HEK293 (cell line): ENCODE results near the gene AR.
A peak's percentile ranks its signal among the peaks of the same experiment; 100 is the strongest.

ENCODE experiments used
- CTCF ChIA-PET: fragments of 350-600 bp; formaldehyde crosslinking; extraction: SDS; loops from one replicate; lab custom pipeline; 2021; ENCODE audit warnings: antibody characterized with exemption; lab: Yijun Ruan, JAX
- POLR2A ChIA-PET: fragments of 300-600 bp; formaldehyde crosslinking; extraction: SDS; loops from one replicate; lab custom pipeline; 2020; ENCODE audit warnings: antibody characterized with exemption, inconsistent platforms; lab: Yijun Ruan, JAX
- H3K27ac ChIP-seq: fragments of 200-500 bp; sonication (Bioruptor generic); 2 replicates; pipeline ENCODE4 v1.5.1; 2014; ENCODE audit warnings: low read depth, low read length, control low read depth, inconsistent platforms; ENCODE audit errors: extremely low read depth
- H3K36me3 ChIP-seq, 2 experiments: fragments of 200-500 bp in 1 of 2; sonication (Bioruptor generic) in 1 of 2; 1 replicate in 1 of 2; 2 replicates in 1 of 2; pipeline ENCODE4 v1.5.1; 2014 to 2017; ENCODE audit warnings: inconsistent platforms in 2 of 2, low read length in 2 of 2; ENCODE audit not compliant: control insufficient read depth in 2 of 2, insufficient read depth in 1 of 2
- H3K4me1 ChIP-seq: fragments of 200-500 bp; sonication (Bioruptor generic); 2 replicates; pipeline ENCODE4 v1.5.1; 2014; ENCODE audit warnings: mild to moderate bottlenecking, low read length, inconsistent platforms; ENCODE audit not compliant: control insufficient read depth, insufficient read depth
- H3K4me3 ChIP-seq: 2 replicates; pipeline ENCODE4 v1.5.1; 2011; ENCODE audit warnings: low read depth, mild to moderate bottlenecking, control low read depth, low read length, moderate library complexity
- H3K9me3 ChIP-seq: fragments of 200-500 bp; sonication (Bioruptor generic); 2 replicates; pipeline ENCODE4 v1.5.1; 2014; ENCODE audit warnings: low read depth, low read length, inconsistent platforms; ENCODE audit not compliant: control insufficient read depth, insufficient read depth
- KLF7 ChIP-seq: fragments of 450-650 bp; formaldehyde crosslinking; IDR thresholded peaks from 2 replicates; pipeline ENCODE4 v1.5.1; 2016; ENCODE audit warnings: missing biosample characterization, missing genetic modification characterization, borderline replicate concordance
- PRDM10 ChIP-seq: fragments of 450-650 bp; formaldehyde crosslinking; IDR thresholded peaks from 2 replicates; pipeline ENCODE4 v1.5.1; 2016; ENCODE audit warnings: missing biosample characterization, missing genetic modification characterization
- WT1 ChIP-seq: fragments of 450-650 bp; formaldehyde crosslinking; IDR thresholded peaks from 2 replicates; pipeline ENCODE4 v1.5.1; 2016; ENCODE audit warnings: missing biosample characterization, missing genetic modification characterization
- ZBTB8A ChIP-seq: fragments of 450-650 bp; formaldehyde crosslinking; IDR thresholded peaks from 2 replicates; pipeline ENCODE4 v1.5.1; 2016; ENCODE audit warnings: missing biosample characterization, missing genetic modification characterization
- ZNF112 ChIP-seq: fragments of 450-650 bp; formaldehyde crosslinking; IDR thresholded peaks from 2 replicates; pipeline ENCODE4 v1.5.0; 2017; ENCODE audit warnings: missing biosample characterization, missing genetic modification characterization
- ZNF121 ChIP-seq: fragments of 450-650 bp; formaldehyde crosslinking; IDR thresholded peaks from 2 replicates; pipeline ENCODE4 v1.5.1; 2016; ENCODE audit warnings: missing biosample characterization, missing genetic modification characterization
- ZNF184 ChIP-seq: fragments of 450-650 bp; IDR thresholded peaks from 2 replicates; pipeline ENCODE4 v1.5.1; 2018; ENCODE audit warnings: missing biosample characterization, mild to moderate bottlenecking, missing genetic modification characterization
- ZNF24 ChIP-seq: fragments of 450-650 bp; formaldehyde crosslinking; IDR thresholded peaks from 2 replicates; pipeline ENCODE4 v1.5.1; 2016; ENCODE audit warnings: missing biosample characterization, missing genetic modification characterization
- ZNF248 ChIP-seq: fragments of 450-650 bp; formaldehyde crosslinking; IDR thresholded peaks from 2 replicates; pipeline ENCODE4 v1.5.1; 2017; ENCODE audit warnings: missing biosample characterization, missing genetic modification characterization
- ZNF311 ChIP-seq: fragments of 450-650 bp; formaldehyde crosslinking; IDR thresholded peaks from 2 replicates; pipeline ENCODE4 v1.5.1; 2017; ENCODE audit warnings: missing biosample characterization, missing genetic modification characterization, borderline replicate concordance
- ZNF350 ChIP-seq: fragments of 450-650 bp; formaldehyde crosslinking; IDR thresholded peaks from 2 replicates; pipeline ENCODE4 v1.5.0; 2017; ENCODE audit warnings: missing biosample characterization, mild to moderate bottlenecking, missing genetic modification characterization
- ZNF354C ChIP-seq: fragments of 450-650 bp; formaldehyde crosslinking; IDR thresholded peaks from 2 replicates; pipeline ENCODE4 v1.5.1; 2016; ENCODE audit warnings: missing biosample characterization, missing genetic modification characterization, low read depth, borderline replicate concordance
- ZNF639 ChIP-seq: fragments of 450-650 bp; formaldehyde crosslinking; IDR thresholded peaks from 2 replicates; pipeline ENCODE4 v1.5.1; 2016; ENCODE audit warnings: missing biosample characterization, missing genetic modification characterization
- ZNF654 ChIP-seq: fragments of 450-650 bp; formaldehyde crosslinking; IDR thresholded peaks from 2 replicates; pipeline ENCODE4 v1.5.1; 2016; ENCODE audit warnings: low read depth, missing biosample characterization, missing genetic modification characterization
- ZNF785 ChIP-seq: fragments of 450-650 bp; formaldehyde crosslinking; IDR thresholded peaks from 2 replicates; pipeline ENCODE4 v1.5.1; 2016; ENCODE audit warnings: missing biosample characterization, missing genetic modification characterization
- ZNF791 ChIP-seq: fragments of 450-650 bp; formaldehyde crosslinking; IDR thresholded peaks from 2 replicates; pipeline ENCODE4 v1.5.1; 2016; ENCODE audit warnings: missing biosample characterization, missing genetic modification characterization
- TF ChIP-seq, protein P1 (sequence below): fragments of 450-650 bp; formaldehyde crosslinking; IDR thresholded peaks from 2 replicates; pipeline ENCODE4 v1.5.1; 2016; ENCODE audit warnings: missing biosample characterization, missing genetic modification characterization

Gene AR

DNA sequence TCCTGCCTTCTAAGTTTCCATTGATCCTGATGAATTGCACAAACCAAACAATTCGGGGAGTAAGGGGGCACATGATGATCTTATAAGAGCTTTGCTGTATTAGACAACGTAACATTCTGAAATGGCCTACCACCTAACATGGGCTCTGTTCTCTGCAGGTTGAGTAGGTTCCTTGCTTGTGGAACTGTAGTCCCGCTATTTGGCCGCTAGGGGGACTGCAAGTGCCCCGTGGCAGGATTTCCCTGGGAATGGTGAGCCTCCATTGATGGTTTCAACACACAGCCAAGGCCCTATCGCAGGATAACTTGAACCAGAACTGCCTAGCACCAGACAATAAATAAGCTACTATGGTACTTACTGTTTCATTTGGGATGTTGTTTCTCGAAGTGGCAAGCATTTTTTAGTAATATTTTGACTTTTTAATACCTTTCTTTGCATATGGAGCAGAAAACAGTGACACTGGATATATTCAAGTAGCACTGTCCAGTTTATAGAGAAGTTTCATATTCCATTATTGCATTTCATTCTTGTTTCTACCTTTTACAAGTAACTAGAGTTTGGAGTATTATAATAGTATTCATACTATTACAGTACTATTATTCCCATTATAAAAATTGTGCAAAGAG is 11.9 kb downstream of the AR start:
- POLR2A ChIA-PET = no interaction called here
- no peak overlapping the region for H3K4me3 ChIP-seq
- H3K9me3 ChIP-seq = peaks cover 2% of the 10 kb centered on the region
- H3K27ac ChIP-seq = no peak overlapping the region
- no peaks in the 10 kb centered on the region for H3K4me1 ChIP-seq
- no peak for TF ChIP-seq ZNF184 (tag by site-specific recombination)
- TF ChIP-seq ZNF350 = no peak
- TF ChIP-seq ZNF248 (tag by site-specific recombination) = no peak
- peak; percentile 41; the same call in 1 of the 2 replicates for TF ChIP-seq ZNF654
- TF ChIP-seq, protein P1, sequence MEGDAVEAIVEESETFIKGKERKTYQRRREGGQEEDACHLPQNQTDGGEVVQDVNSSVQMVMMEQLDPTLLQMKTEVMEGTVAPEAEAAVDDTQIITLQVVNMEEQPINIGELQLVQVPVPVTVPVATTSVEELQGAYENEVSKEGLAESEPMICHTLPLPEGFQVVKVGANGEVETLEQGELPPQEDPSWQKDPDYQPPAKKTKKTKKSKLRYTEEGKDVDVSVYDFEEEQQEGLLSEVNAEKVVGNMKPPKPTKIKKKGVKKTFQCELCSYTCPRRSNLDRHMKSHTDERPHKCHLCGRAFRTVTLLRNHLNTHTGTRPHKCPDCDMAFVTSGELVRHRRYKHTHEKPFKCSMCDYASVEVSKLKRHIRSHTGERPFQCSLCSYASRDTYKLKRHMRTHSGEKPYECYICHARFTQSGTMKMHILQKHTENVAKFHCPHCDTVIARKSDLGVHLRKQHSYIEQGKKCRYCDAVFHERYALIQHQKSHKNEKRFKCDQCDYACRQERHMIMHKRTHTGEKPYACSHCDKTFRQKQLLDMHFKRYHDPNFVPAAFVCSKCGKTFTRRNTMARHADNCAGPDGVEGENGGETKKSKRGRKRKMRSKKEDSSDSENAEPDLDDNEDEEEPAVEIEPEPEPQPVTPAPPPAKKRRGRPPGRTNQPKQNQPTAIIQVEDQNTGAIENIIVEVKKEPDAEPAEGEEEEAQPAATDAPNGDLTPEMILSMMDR (tag by site-specific recombination) = 0 out of 2 replicates have a peak, but pooled peaks have one; percentile 25
- CTCF ChIA-PET = interaction anchor here (0.6 to 1.8 kb wide), 11 partner anchors 9 to 1355 kb away, joined by 3 to 7 read pairs (median 4); no protein-coding TSS in a partner anchor
- H3K36me3 ChIP-seq = peaks cover 0 to 13% of the 10 kb centered on the region in 2 experiments; a peak in 1 of 3 replicates

DNA sequence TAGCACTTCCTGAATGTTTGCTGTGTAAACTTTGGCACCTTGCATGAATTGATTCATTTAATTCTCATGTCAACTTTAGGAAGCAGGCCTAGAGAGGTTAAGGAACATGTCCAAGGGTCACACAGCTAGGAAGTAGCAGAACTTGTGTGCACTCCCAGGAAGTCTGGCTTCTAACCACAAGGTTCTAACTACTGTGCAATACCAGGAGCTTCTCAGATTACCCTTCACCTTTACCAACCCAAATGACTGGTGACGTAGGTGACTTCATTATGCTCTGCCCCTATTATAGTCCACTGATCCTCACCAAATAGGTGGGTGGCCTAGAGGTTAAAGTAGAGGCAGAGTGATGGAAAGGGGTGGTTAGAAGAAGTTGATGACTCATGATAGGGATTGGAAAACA is 14.4 kb downstream of the AR start:
- no peaks in the 10 kb centered on the region for H3K9me3 ChIP-seq
- TF ChIP-seq WT1 (tag by site-specific recombination) (no peak), ZNF112 (tag by site-specific recombination) (no peak)
- CTCF ChIA-PET = no interaction called here
- POLR2A ChIA-PET = no interaction called here
- peaks cover 0 to 4% of the 10 kb centered on the region in 2 experiments; a peak in 1 of 3 replicates for H3K36me3 ChIP-seq
- no peak overlapping the region for H3K4me3 ChIP-seq
- H3K4me1 ChIP-seq = no peaks in the 10 kb centered on the region
- H3K27ac ChIP-seq = no peak overlapping the region

DNA sequence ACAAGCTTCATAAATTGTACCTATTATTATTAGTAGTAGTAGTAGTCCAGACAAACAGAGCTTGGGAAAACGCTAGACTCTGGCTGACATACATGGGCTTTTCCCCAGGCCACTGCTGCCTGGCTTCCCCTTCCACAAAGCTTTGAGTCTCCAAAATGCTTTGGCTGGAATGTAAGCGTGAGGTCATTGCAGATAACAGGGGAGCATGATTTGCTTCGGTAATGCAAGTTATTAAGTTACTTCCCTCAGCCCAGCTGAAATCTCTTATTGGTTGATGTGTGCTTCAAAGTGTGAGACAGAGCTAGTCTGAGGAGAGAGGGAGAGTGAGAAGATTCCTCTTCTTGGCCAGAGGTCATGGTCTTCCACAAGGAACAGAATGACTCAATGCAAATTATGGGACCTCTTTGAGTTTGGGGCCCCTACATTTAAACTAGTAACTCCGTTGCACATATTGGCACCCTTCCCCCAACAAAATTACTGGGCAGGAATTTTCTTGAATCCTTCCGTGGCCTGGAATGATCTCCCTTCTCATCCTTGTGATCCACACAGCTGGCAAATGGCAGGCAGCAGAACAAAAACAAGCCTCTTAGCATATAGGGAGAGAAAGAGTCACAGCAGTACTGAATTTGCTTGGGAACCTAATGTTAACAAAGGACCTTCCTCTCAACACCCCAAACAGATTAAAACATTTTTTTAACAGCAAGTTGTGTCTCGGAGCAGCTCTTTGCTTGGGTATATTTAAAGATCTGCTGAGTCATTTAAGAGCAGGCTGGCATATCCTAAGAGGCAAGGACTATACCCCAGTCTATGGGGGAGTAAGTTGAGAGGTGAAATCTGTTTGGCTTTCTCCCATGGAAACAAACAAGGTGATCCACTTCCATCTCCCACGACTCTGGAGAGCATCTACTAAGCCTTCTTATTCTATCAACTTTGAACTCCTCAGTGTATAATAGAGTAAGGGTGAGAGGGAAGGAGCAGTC is 19.9 kb downstream of the AR start:
- Histone ChIP-seq H3K4me1 (no peaks in the 10 kb centered on the region), H3K36me3 (peaks cover 0 to 2% of the 10 kb centered on the region in 2 experiments; a peak in 1 of 3 replicates), H3K27ac (no peak overlapping the region)
- TF ChIP-seq ZNF791 (tag by site-specific recombination) = no peak
- no peak for TF ChIP-seq ZNF639
- no peak for TF ChIP-seq ZNF311 (tag by site-specific recombination)
- no peak for TF ChIP-seq ZNF24 (tag by site-specific recombination)
- no peak for TF ChIP-seq ZNF354C (tag by site-specific recombination)
- no peak for TF ChIP-seq PRDM10 (tag by site-specific recombination)
- TF ChIP-seq ZNF785 (tag by site-specific recombination) = no peak
- TF ChIP-seq KLF7 (tag by site-specific recombination) = no peak
- no peak for TF ChIP-seq ZNF121 (tag by site-specific recombination)
- no peak for TF ChIP-seq ZBTB8A
- TF ChIP-seq, all 188 proteins: peak for 0
- ChIA-PET CTCF (interaction anchor here (0.6 to 1.2 kb wide), 2 partner anchors 8 to 356 kb away, joined by 3 to 5 read pairs; no protein-coding TSS in a partner anchor), POLR2A (no interaction called here)
- Histone ChIP-seq H3K9me3 (no peaks in the 10 kb centered on the region), H3K4me3 (no peak overlapping the region)
